K562 (cell line): ENCODE measurements around the gene ERP44. TPM values are rescaled to one million over a fixed set of nuclear protein-coding genes. Genes with fewer than 3 reads are reported as not detected.
A peak's percentile ranks its signal among the peaks of the same experiment; 100 is the strongest.
"Not testable (repeated sequence)": the region's sequence is repeated elsewhere in the genome, so short reads cannot be mapped to it uniquely, and the experiment has no call there.

Experiments used
- ARID1B ChIP-seq: fragments of 450-650 bp; IDR thresholded peaks from 2 replicates; pipeline ENCODE4 v1.6.1; 2016; ENCODE audit warnings: antibody characterized with exemption, mild to moderate bottlenecking, inconsistent platforms
- ATF3 ChIP-seq, 2 experiments: fragments of 450-650 bp in 1 of 2; sonication (generic) in 1 of 2; formaldehyde crosslinking in 1 of 2; IDR thresholded peaks in 1 of 2; conservative IDR thresholded peaks in 1 of 2; 2 replicates each; pipeline versions ENCODE4 v1.6.1 to v1.8.1; 2016 to 2023; ENCODE audit warnings: mild to moderate bottlenecking in 2 of 2, moderate library complexity in 2 of 2, inconsistent platforms in 1 of 2, missing genetic modification reagents in 1 of 2
- ATF4 ChIP-seq: fragments of 450-650 bp; formaldehyde crosslinking; IDR thresholded peaks from 2 replicates; pipeline ENCODE4 v1.4.0; 2022; ENCODE audit warnings: mild to moderate bottlenecking, moderate library complexity
- CC2D1A ChIP-seq: fragments of 450-650 bp; IDR thresholded peaks from 2 replicates; pipeline ENCODE4 v1.6.1; 2017; ENCODE audit warnings: mild to moderate bottlenecking
- HDAC1 ChIP-seq, 2 experiments: fragments of 450-650 bp; IDR thresholded peaks; 2 replicates each; pipeline ENCODE4 v1.6.1; 2016 to 2017; ENCODE audit warnings: inconsistent platforms in 1 of 2, mild to moderate bottlenecking in 1 of 2, moderate library complexity in 1 of 2
- NR2C1 ChIP-seq, 2 experiments: fragments of 450-650 bp; IDR thresholded peaks; 2 replicates each; pipeline ENCODE4 v1.6.1; 2017; ENCODE audit warnings: mild to moderate bottlenecking in 2 of 2, antibody characterized with exemption in 1 of 2, inconsistent platforms in 1 of 2, missing compliant biosample characterization in 1 of 2, missing genetic modification characterization in 1 of 2
- PHTF2 ChIP-seq: fragments of 250-450 bp; sonication (Bioruptor Pico); IDR thresholded peaks from 2 replicates; pipeline ENCODE4 v1.5.0; 2021; ENCODE audit warnings: mild to moderate bottlenecking
- PYGO2 ChIP-seq: fragments of 450-650 bp; IDR thresholded peaks from 2 replicates; pipeline ENCODE4 v1.6.1; 2016; ENCODE audit warnings: mild to moderate bottlenecking, missing genetic modification characterization, moderate library complexity, missing compliant biosample characterization
- RAD51 ChIP-seq: fragments of 450-650 bp; IDR thresholded peaks from 2 replicates; pipeline ENCODE4 v1.7.1; 2016; ENCODE audit warnings: low read depth, mild to moderate bottlenecking, borderline replicate concordance
- TEAD1 ChIP-seq, 2 experiments: fragments of 450-650 bp in 1 of 2; sonication (generic) in 1 of 2; formaldehyde crosslinking; IDR thresholded peaks; 2 replicates each; pipeline versions ENCODE4 v1.4.0 to v1.8.0; 2020 to 2022; ENCODE audit warnings: mild to moderate bottlenecking in 2 of 2, missing genetic modification reagents in 1 of 2
- USF1 ChIP-seq: sonication (generic); formaldehyde crosslinking; IDR thresholded peaks from 2 replicates; pipeline ENCODE4 v1.9.0; 2022; ENCODE audit warnings: mild to moderate bottlenecking, missing genetic modification reagents
- USF2 ChIP-seq: sonication (generic); formaldehyde crosslinking; IDR thresholded peaks from 2 replicates; pipeline ENCODE4 v1.5.0; 2020; ENCODE audit warnings: missing genetic modification reagents
- ZNF197 ChIP-seq: fragments of 200-800 bp; sonication (Bioruptor generic); IDR thresholded peaks from 2 replicates; pipeline ENCODE4 v1.6.1; 2016; ENCODE audit warnings: low read depth, missing genetic modification characterization, missing compliant biosample characterization
- ZNF592 ChIP-seq: fragments of 450-650 bp; IDR thresholded peaks from 2 replicates; pipeline ENCODE4 v1.6.1; 2017; ENCODE audit warnings: antibody characterized with exemption, mild to moderate bottlenecking
- polyA plus RNA-seq, 8 experiments: library from polyadenylated mRNA; depleted of rRNA in 4 of 8; stranded (reverse) in 5 of 8; unstranded in 3 of 8; fragments of >200 nt; fragmentation: Nextera tagmentation in 2 of 8; fragmentation: Illumina TruSeq in 1 of 8; extraction: Ambion mirVana in 2 of 8; extraction: Trizol in 1 of 8; gene quantifications; 2 replicates each; pipeline versions ENCODE4 v1.2.1 to v1.2.3, GENCODE V29; 2011 to 2014; ENCODE audit warnings: inconsistent platforms in 1 of 8, missing spikeins in 1 of 8
- total RNA-seq, 7 experiments: library from RNA; depleted of rRNA in 6 of 7; stranded (reverse); fragments of >200 nt in 6 of 7; fragmentation: Illumina TruSeq in 2 of 7; extraction: Trizol in 2 of 7; gene quantifications; 2 replicates each; pipeline versions ENCODE4 v1.2.1 to v1.2.3, GENCODE V29; 2011 to 2021; ENCODE audit warnings: low replicate concordance in 1 of 7
- TF ChIP-seq, protein P1 (sequence below), 3 experiments: IDR thresholded peaks in 2 of 3; conservative IDR thresholded peaks in 1 of 3; 2 replicates each; pipeline ENCODE4 v1.5.1; 2011 to 2012; ENCODE audit warnings: low read length in 3 of 3, mild to moderate bottlenecking in 3 of 3, control low read depth in 2 of 3, improper control_type of control experiment in 1 of 3, inconsistent platforms in 1 of 3, low read depth in 1 of 3, mixed read lengths in 1 of 3, moderate library complexity in 1 of 3; ENCODE audit not compliant: insufficient read depth in 2 of 3

Gene ERP44
- total and polyA plus RNA-seq, 9 of the 15 experiments (the other 6 are each of a cell fraction or from before 2014, with no cell fraction given), result 9.2 to 23.4 (median 13.6) TPM

- TF ChIP-seq ZNF592, result peak; percentile 36; the same call in 1 of the 2 replicates
- TF ChIP-seq ARID1B, result peak; percentile 98
- TF ChIP-seq USF2 (CRISPR knock-in tag), result peak; percentile 74
- peak; percentile 59 for TF ChIP-seq PYGO2 (tag)
- peak; percentile 57; the same call in 1 of the 2 replicates for TF ChIP-seq RAD51
- peak; percentile 52; the same call in 1 of the 2 replicates for TF ChIP-seq ATF4 (CRISPR knock-in tag)
- peak in 1 of 2 experiments; percentile 48; a peak in 2 of 4 replicates for TF ChIP-seq HDAC1 (IDR thresholded peaks at IDR 0.05)
- peak; percentile 90 for TF ChIP-seq USF1 (CRISPR knock-in tag)
- TF ChIP-seq ATF3 (IDR thresholded peaks at IDR 0.05), result peak; percentile 27; the same call in 1 of the 2 replicates
- TF ChIP-seq ATF3 (CRISPR knock-in tag; conservative IDR thresholded peaks at IDR 0.05), result not testable (repeated sequence)
- 0 out of 2 replicates have a peak, but pooled peaks have one; percentile 62 for TF ChIP-seq ZNF197
- peak; percentile 96 for TF ChIP-seq CC2D1A
- peak; percentile 71 for TF ChIP-seq NR2C1 (IDR thresholded peaks at IDR 0.05)
- peak; percentile 74 for TF ChIP-seq NR2C1 (tag; IDR thresholded peaks at IDR 0.05)
- peak in 1 of 2 experiments; percentile 61; a peak in 2 of 4 replicates for TF ChIP-seq TEAD1 (CRISPR knock-in tag; IDR thresholded peaks at IDR 0.05)
- TF ChIP-seq PHTF2, result peak; percentile 81; the same call in 1 of the 2 replicates
- TF ChIP-seq, protein P1, sequence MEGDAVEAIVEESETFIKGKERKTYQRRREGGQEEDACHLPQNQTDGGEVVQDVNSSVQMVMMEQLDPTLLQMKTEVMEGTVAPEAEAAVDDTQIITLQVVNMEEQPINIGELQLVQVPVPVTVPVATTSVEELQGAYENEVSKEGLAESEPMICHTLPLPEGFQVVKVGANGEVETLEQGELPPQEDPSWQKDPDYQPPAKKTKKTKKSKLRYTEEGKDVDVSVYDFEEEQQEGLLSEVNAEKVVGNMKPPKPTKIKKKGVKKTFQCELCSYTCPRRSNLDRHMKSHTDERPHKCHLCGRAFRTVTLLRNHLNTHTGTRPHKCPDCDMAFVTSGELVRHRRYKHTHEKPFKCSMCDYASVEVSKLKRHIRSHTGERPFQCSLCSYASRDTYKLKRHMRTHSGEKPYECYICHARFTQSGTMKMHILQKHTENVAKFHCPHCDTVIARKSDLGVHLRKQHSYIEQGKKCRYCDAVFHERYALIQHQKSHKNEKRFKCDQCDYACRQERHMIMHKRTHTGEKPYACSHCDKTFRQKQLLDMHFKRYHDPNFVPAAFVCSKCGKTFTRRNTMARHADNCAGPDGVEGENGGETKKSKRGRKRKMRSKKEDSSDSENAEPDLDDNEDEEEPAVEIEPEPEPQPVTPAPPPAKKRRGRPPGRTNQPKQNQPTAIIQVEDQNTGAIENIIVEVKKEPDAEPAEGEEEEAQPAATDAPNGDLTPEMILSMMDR (IDR thresholded peaks at IDR 0.05 in 2 of 3, conservative IDR thresholded peaks at IDR 0.05 in 1 of 3; ENCODE audit: insufficient read depth in 2 of 3, low read depth in 1 of 3, low read length in 3 of 3), result peak in 1 of 3 experiments; percentile 8; a peak in 1 of 6 replicates
Observed at GRCh38 chr9:100145167-100145934, 46.6 kb upstream of the ERP44 start (continued).
